Panc1 (cell line): ENCODE results near the gene PGD.
"Not testable (repeated sequence)": the region's sequence is repeated elsewhere in the genome, so short reads cannot be mapped to it uniquely, and the experiment has no call there.

Experiments
- CTCF ChIP-seq: fragments of 450-650 bp; IDR thresholded peaks from 2 replicates; pipeline ENCODE4 v1.5.1; 2017; ENCODE audit warnings: mild to moderate bottlenecking
- POLR2AphosphoS5 ChIP-seq: IDR thresholded peaks from 2 replicates; pipeline ENCODE4 v1.6.1; 2012; ENCODE audit warnings: mild to moderate bottlenecking, low read depth, low read length, moderate library complexity
- REST ChIP-seq, 2 experiments: IDR thresholded peaks; 2 replicates each; pipeline ENCODE4 v1.6.1; 2011 to 2012; ENCODE audit warnings: low read depth in 2 of 2, control low read depth in 1 of 2, low read length in 1 of 2, mild to moderate bottlenecking in 1 of 2, moderate library complexity in 1 of 2; ENCODE audit not compliant: insufficient read depth in 1 of 2
- TCF7L2 ChIP-seq: IDR thresholded peaks from 2 replicates; pipeline ENCODE4 v1.6.1; 2011; ENCODE audit warnings: mild to moderate bottlenecking, low read depth, low read length, inconsistent platforms

GRCh38 chr1:10457462-10457861, 58.6 kb downstream of the PGD start:
- not testable (repeated sequence) for TF ChIP-seq CTCF; POLR2AphosphoS5; REST (IDR thresholded peaks at IDR 0.05; ENCODE audit: insufficient read depth in 1 of 2, low read depth in 2 of 2, low read length in 1 of 2); TCF7L2
